ENCODE results near the gene ETFA.

- TF ChIP-seq CTCF (tag by site-specific recombination; IDR thresholded peaks at IDR 0.05) (no peak), ZSCAN18 (tag by site-specific recombination; IDR thresholded peaks at IDR 0.05) (no peak), IKZF3 (tag by site-specific recombination; IDR thresholded peaks at IDR 0.05) (no peak), ZNF112 (tag by site-specific recombination; IDR thresholded peaks at IDR 0.05) (no peak), ZFP37 (tag by site-specific recombination; IDR thresholded peaks at IDR 0.05) (no peak), KLF10 (tag by site-specific recombination; IDR thresholded peaks at IDR 0.05) (no peak), ZBTB7A (tag by site-specific recombination; IDR thresholded peaks at IDR 0.05; ENCODE audit: low read depth) (no peak), ZNF138 (tag by site-specific recombination; IDR thresholded peaks at IDR 0.05; ENCODE audit: borderline replicate concordance) (no peak), ZNF174 (tag by site-specific recombination; IDR thresholded peaks at IDR 0.05) (no peak), TCF7L2 (IDR thresholded peaks at IDR 0.05; ENCODE audit: borderline replicate concordance, low read depth, low read length) (no peak)
Measured at GRCh38 chr15:76179023-76179422, 132.2 kb downstream of the ETFA start.

All from HEK293 (cell line).